ENCODE measurements around the gene GLO1.

GLO1 gene

GRCh38 chr6:38715016-38715689 is 12.2 kb upstream of the GLO1 start, which contains the start of gene DNAH8:
Gene DNAH8 (plus strand): TSS chr6:38715311. CDS start chr6:38722810, 7,499 bp downstream.
- TF ChIP-seq CTCF (IDR thresholded peaks at IDR 0.05), result no peak
- peaks cover 15% of the 10 kb centered on the region for H3K9me3 Mint-ChIP-seq

GRCh38 chr6:38714239-38715015 is 11.5 kb upstream of the GLO1 start:
- TF ChIP-seq CTCF (IDR thresholded peaks at IDR 0.05), result no peak
- Mint-ChIP-seq H3K27me3 (ENCODE audit: low read depth, poor library complexity) (peaks cover 46% of the 10 kb centered on the region), H3K4me3 (peak overlapping the region; percentile 29), H3K27ac (no peak overlapping the region), H3K4me1 (no peaks in the 10 kb centered on the region), H3K36me3 (ENCODE audit: low read depth) (no peaks in the 10 kb centered on the region), H3K9me3 (peaks cover 18% of the 10 kb centered on the region)
- no peak for DNase-seq

More at GRCh38 chr6:38715016-38715689, 12.2 kb upstream of the GLO1 start, which contains the start of gene DNAH8:
- peaks cover 44% of the 10 kb centered on the region for H3K27me3 Mint-ChIP-seq (ENCODE audit: low read depth, poor library complexity)
- no peak within 1 kb of the TSS for H3K27ac Mint-ChIP-seq
- peak; percentile 27 for DNase-seq
- H3K36me3 Mint-ChIP-seq (ENCODE audit: low read depth), result no peaks in the 10 kb centered on the region
- H3K4me1 Mint-ChIP-seq, result no peaks in the 10 kb centered on the region
- H3K4me3 Mint-ChIP-seq, result peak within 1 kb of the TSS; percentile 29

GRCh38 chr6:38713812-38714211 is 10.9 kb upstream of the GLO1 start:
- Mint-ChIP-seq H3K4me3 (no peak overlapping the region), H3K36me3 (ENCODE audit: low read depth) (no peaks in the 10 kb centered on the region), H3K4me1 (no peaks in the 10 kb centered on the region), H3K9me3 (peaks cover 17% of the 10 kb centered on the region), H3K27me3 (ENCODE audit: low read depth, poor library complexity) (peaks cover 48% of the 10 kb centered on the region), H3K27ac (no peak overlapping the region)
- no peak for TF ChIP-seq CTCF (IDR thresholded peaks at IDR 0.05)
- no peak for DNase-seq

- Mint-ChIP-seq H3K27ac (no peak overlapping the region), H3K27me3 (ENCODE audit: low read depth, poor library complexity) (peaks cover 26% of the 10 kb centered on the region), H3K36me3 (ENCODE audit: low read depth) (no peaks in the 10 kb centered on the region), H3K4me1 (no peaks in the 10 kb centered on the region), H3K9me3 (peaks cover 17% of the 10 kb centered on the region), H3K4me3 (no peak overlapping the region)
- no peak for TF ChIP-seq CTCF (IDR thresholded peaks at IDR 0.05)
- DNase-seq, result no peak
These were observed 5.6 kb upstream of the GLO1 start for GRCh38 chr6:38708496-38708895.

GRCh38 chr6:38705924-38706323 is 3.0 kb upstream of the GLO1 start:
- no peak for TF ChIP-seq CTCF (IDR thresholded peaks at IDR 0.05)
- Mint-ChIP-seq H3K27me3 (ENCODE audit: low read depth, poor library complexity) (peaks cover 18% of the 10 kb centered on the region), H3K27ac (no peak overlapping the region), H3K9me3 (peaks cover 29% of the 10 kb centered on the region), H3K36me3 (ENCODE audit: low read depth) (peaks cover 17% of the 10 kb centered on the region), H3K4me3 (no peak overlapping the region), H3K4me1 (peaks cover 8% of the 10 kb centered on the region)
- no peak for DNase-seq

Measured in nephron progenitor cell (in vitro differentiated cells).